Uterus (tissue), 2 donors: ENCODE results near the gene TMC2.

ENCODE experiments used
- CTCF ChIP-seq, 4 experiments: fragments of 200-600 bp in 2 of 4; fragments of 450-650 bp in 2 of 4; sonication (generic) in 2 of 4; IDR thresholded peaks; one replicate each; pipeline ENCODE4 v1.5.1; 2016 to 2019; ENCODE audit warnings: antibody characterized with exemption in 4 of 4, mild to moderate bottlenecking in 2 of 4, moderate library complexity in 1 of 4
- POLR2A ChIP-seq, 2 donors: fragments of 450-650 bp; IDR thresholded peaks; one replicate each; pipeline ENCODE4 v1.6.1; 2016; ENCODE audit warnings: antibody characterized with exemption in 2 of 2, mild to moderate bottlenecking in 1 of 2, moderate library complexity in 1 of 2

- no peak for TF ChIP-seq CTCF (IDR thresholded peaks at IDR 0.05)
- TF ChIP-seq POLR2A (IDR thresholded peaks at IDR 0.05) = no peak
Observed at GRCh38 chr20:2603816-2604505, 67.6 kb downstream of the TMC2 start.
